Liver (tissue), 9 donors: ENCODE measurements around the gene DKK2. TPM values are rescaled to one million over a fixed set of nuclear protein-coding genes. Genes with fewer than 3 reads are reported as not detected.
"Not testable (repeated sequence)": the region's sequence is repeated elsewhere in the genome, so short reads cannot be mapped to it uniquely, and the experiment has no call there.

Source experiments
- DNase-seq: peaks from one replicate; pipeline ENCODE4 v3.0.0-alpha.2; 2017; ENCODE audit warnings: low spot score
- H3K27ac ChIP-seq, 2 donors: one replicate each; pipeline ENCODE4 v1.7.0; 2013; ENCODE audit warnings: inconsistent platforms in 2 of 2, low read length in 2 of 2, control low read depth in 1 of 2, low read depth in 1 of 2, mild to moderate bottlenecking in 1 of 2
- H3K27me3 ChIP-seq, 4 donors: one replicate each; pipeline versions ENCODE4 v1.6.1 to v1.7.0; 2013; ENCODE audit warnings: low read length in 3 of 4, inconsistent platforms in 1 of 4, mild to moderate bottlenecking in 1 of 4, moderate library complexity in 1 of 4; ENCODE audit not compliant: control insufficient read depth in 4 of 4, insufficient read depth in 4 of 4
- H3K36me3 ChIP-seq, 4 donors: one replicate each; pipeline versions ENCODE4 v1.6.1 to v1.7.0; 2013; ENCODE audit warnings: low read length in 3 of 4, mild to moderate bottlenecking in 3 of 4, low read depth in 1 of 4, moderate library complexity in 1 of 4; ENCODE audit not compliant: control insufficient read depth in 4 of 4, insufficient read depth in 3 of 4
- H3K4me1 ChIP-seq, 4 donors: one replicate each; pipeline versions ENCODE4 v1.6.1 to v1.7.0; 2013; ENCODE audit warnings: low read length in 3 of 4, mild to moderate bottlenecking in 3 of 4, moderate library complexity in 1 of 4; ENCODE audit not compliant: control insufficient read depth in 4 of 4, insufficient read depth in 4 of 4
- H3K4me3 ChIP-seq, 3 donors: one replicate each; pipeline versions ENCODE4 v1.6.1 to v1.7.0; 2013; ENCODE audit warnings: low read length in 3 of 3, control low read depth in 1 of 3, low read depth in 1 of 3, mild to moderate bottlenecking in 1 of 3
- H3K9ac ChIP-seq, 2 donors: one replicate each; pipeline ENCODE4 v1.7.0; 2013; ENCODE audit warnings: low read length in 2 of 2, mild to moderate bottlenecking in 2 of 2, moderate library complexity in 2 of 2, control low read depth in 1 of 2, low read depth in 1 of 2
- H3K9me3 ChIP-seq, 4 donors: one replicate each; pipeline versions ENCODE4 v1.6.1 to v1.7.0; 2013; ENCODE audit warnings: low read length in 3 of 4; ENCODE audit not compliant: control insufficient read depth in 4 of 4
- ATF3 ChIP-seq: IDR thresholded peaks from 2 replicates; pipeline ENCODE4 v1.6.1; 2016; ENCODE audit warnings: antibody characterized with exemption
- EGR1 ChIP-seq, 2 donors: IDR thresholded peaks; 2 replicates each; pipeline ENCODE4 v1.6.1; 2016 to 2018; ENCODE audit warnings: antibody characterized with exemption in 2 of 2, low read depth in 2 of 2
- FOXA1 ChIP-seq: IDR thresholded peaks from 2 replicates; pipeline ENCODE4 v1.6.1; 2016; ENCODE audit warnings: antibody characterized with exemption
- FOXA2 ChIP-seq: IDR thresholded peaks from 2 replicates; pipeline ENCODE4 v1.6.1; 2016; ENCODE audit warnings: antibody characterized with exemption
- GABPA ChIP-seq, 2 donors: IDR thresholded peaks in 1 of 2; conservative IDR thresholded peaks in 1 of 2; 2 replicates each; pipeline ENCODE4 v1.6.1; 2016; ENCODE audit warnings: antibody characterized with exemption in 2 of 2, mild to moderate bottlenecking in 1 of 2, moderate library complexity in 1 of 2
- HNF4A ChIP-seq, 2 donors: conservative IDR thresholded peaks; 2 replicates each; pipeline ENCODE4 v1.6.1; 2016; ENCODE audit warnings: antibody characterized with exemption in 2 of 2, mild to moderate bottlenecking in 2 of 2
- HNF4G ChIP-seq: IDR thresholded peaks from 2 replicates; pipeline ENCODE4 v1.6.1; 2016; ENCODE audit warnings: antibody characterized with exemption
- JUND ChIP-seq, 2 donors: IDR thresholded peaks; 2 replicates each; pipeline ENCODE4 v1.6.1; 2016; ENCODE audit warnings: antibody characterized with exemption in 2 of 2
- NR2F2 ChIP-seq: IDR thresholded peaks from 2 replicates; pipeline ENCODE4 v1.6.1; 2016; ENCODE audit warnings: antibody characterized with exemption
- RAD21 ChIP-seq, 2 donors: IDR thresholded peaks; 2 replicates each; pipeline ENCODE4 v1.6.1; 2016; ENCODE audit warnings: antibody characterized with exemption in 2 of 2, mild to moderate bottlenecking in 2 of 2
- RXRA ChIP-seq, 2 donors: IDR thresholded peaks; 2 replicates each; pipeline ENCODE4 v1.6.1; 2017 to 2018; ENCODE audit warnings: antibody characterized with exemption in 2 of 2, mild to moderate bottlenecking in 1 of 2
- SP1 ChIP-seq: IDR thresholded peaks from 2 replicates; pipeline ENCODE4 v1.6.1; 2018; ENCODE audit warnings: antibody characterized with exemption, mild to moderate bottlenecking
- TAF1 ChIP-seq: conservative IDR thresholded peaks from 2 replicates; pipeline ENCODE4 v1.6.1; 2016; ENCODE audit warnings: antibody characterized with exemption, mild to moderate bottlenecking
- YY1 ChIP-seq: IDR thresholded peaks from 2 replicates; pipeline ENCODE4 v1.6.1; 2016; ENCODE audit warnings: antibody characterized with exemption, mild to moderate bottlenecking
- WGBS: extraction: QIAGEN DNeasy Blood & Tissue Kit; methylation state at CpG from one replicate; pipeline ENCODE4 v1.1.7; 2013; 5-methylcytosine and 5-hydroxymethylcytosine counted together
- polyA plus RNA-seq, 2 donors: library from polyadenylated mRNA; stranded (reverse) in 1 of 2; unstranded in 1 of 2; fragments of 200-250 nt in 1 of 2; fragments of >200 nt in 1 of 2; fragmentation: Nextera tagmentation in 1 of 2; extraction: Ambion mirVana in 1 of 2; gene quantifications; one replicate each; pipeline versions ENCODE4 v1.2.1 to v1.2.3, GENCODE V29; 2013 to 2015
- total RNA-seq, 2 donors: library from RNA; depleted of rRNA; stranded (reverse); fragments of >200 nt; gene quantifications; one replicate each; pipeline ENCODE4 v1.2.3, GENCODE V29; 2014
- TF ChIP-seq, protein P1 (sequence below): IDR thresholded peaks from 2 replicates; pipeline ENCODE4 v1.6.1; 2016; ENCODE audit warnings: antibody characterized with exemption, mild to moderate bottlenecking
- TF ChIP-seq, protein P2 (sequence below): IDR thresholded peaks from 2 replicates; pipeline ENCODE4 v1.6.1; 2016; ENCODE audit warnings: antibody characterized with exemption
- TF ChIP-seq, protein P3 (sequence below): fragments of 150-350 bp; IDR thresholded peaks from 2 replicates; pipeline ENCODE4 v1.5.1; 2017; ENCODE audit warnings: improper control_type of control experiment, low read depth, low read length; ENCODE audit not compliant: missing input control
- TF ChIP-seq, protein P4 (sequence below): IDR thresholded peaks from 2 replicates; pipeline ENCODE4 v1.6.1; 2016; ENCODE audit warnings: antibody characterized with exemption
- donor health status: healthy.
- donor health status: healthy.
- donor health status: healthy.
- donor health status: healthy.
- donor health status: healthy.

The DKK2 gene
- total and polyA plus RNA-seq, 4 donors = 0.07 to 0.33 (median 0.21) TPM

- H3K27ac ChIP-seq = no peak overlapping the region
- WGBS = 72% methylated on average over 1 of the region's 1 CpG
- H3K27me3 ChIP-seq = no peaks in the 10 kb centered on the region
- H3K4me3 ChIP-seq = no peak overlapping the region
- no peaks in the 10 kb centered on the region for H3K36me3 ChIP-seq
- H3K9ac ChIP-seq = no peak overlapping the region
- TF ChIP-seq ATF3 (no peak), TAF1 (no peak), GABPA (IDR thresholded peaks at IDR 0.05 in 1 of 2, conservative IDR thresholded peaks at IDR 0.05 in 1 of 2) (no peak), FOXA1 (no peak), NR2F2 (no peak), HNF4G (no peak), EGR1 (IDR thresholded peaks at IDR 0.05; ENCODE audit: low read depth in 2 of 2) (no peak), SP1 (no peak), HNF4A (conservative IDR thresholded peaks at IDR 0.05) (no peak), YY1 (no peak), JUND (IDR thresholded peaks at IDR 0.05) (no peak), RAD21 (IDR thresholded peaks at IDR 0.05) (no peak), RXRA (IDR thresholded peaks at IDR 0.05) (no peak), FOXA2 (no peak)
- TF ChIP-seq, protein P1, sequence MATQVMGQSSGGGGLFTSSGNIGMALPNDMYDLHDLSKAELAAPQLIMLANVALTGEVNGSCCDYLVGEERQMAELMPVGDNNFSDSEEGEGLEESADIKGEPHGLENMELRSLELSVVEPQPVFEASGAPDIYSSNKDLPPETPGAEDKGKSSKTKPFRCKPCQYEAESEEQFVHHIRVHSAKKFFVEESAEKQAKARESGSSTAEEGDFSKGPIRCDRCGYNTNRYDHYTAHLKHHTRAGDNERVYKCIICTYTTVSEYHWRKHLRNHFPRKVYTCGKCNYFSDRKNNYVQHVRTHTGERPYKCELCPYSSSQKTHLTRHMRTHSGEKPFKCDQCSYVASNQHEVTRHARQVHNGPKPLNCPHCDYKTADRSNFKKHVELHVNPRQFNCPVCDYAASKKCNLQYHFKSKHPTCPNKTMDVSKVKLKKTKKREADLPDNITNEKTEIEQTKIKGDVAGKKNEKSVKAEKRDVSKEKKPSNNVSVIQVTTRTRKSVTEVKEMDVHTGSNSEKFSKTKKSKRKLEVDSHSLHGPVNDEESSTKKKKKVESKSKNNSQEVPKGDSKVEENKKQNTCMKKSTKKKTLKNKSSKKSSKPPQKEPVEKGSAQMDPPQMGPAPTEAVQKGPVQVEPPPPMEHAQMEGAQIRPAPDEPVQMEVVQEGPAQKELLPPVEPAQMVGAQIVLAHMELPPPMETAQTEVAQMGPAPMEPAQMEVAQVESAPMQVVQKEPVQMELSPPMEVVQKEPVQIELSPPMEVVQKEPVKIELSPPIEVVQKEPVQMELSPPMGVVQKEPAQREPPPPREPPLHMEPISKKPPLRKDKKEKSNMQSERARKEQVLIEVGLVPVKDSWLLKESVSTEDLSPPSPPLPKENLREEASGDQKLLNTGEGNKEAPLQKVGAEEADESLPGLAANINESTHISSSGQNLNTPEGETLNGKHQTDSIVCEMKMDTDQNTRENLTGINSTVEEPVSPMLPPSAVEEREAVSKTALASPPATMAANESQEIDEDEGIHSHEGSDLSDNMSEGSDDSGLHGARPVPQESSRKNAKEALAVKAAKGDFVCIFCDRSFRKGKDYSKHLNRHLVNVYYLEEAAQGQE = no peak
- TF ChIP-seq, protein P2, sequence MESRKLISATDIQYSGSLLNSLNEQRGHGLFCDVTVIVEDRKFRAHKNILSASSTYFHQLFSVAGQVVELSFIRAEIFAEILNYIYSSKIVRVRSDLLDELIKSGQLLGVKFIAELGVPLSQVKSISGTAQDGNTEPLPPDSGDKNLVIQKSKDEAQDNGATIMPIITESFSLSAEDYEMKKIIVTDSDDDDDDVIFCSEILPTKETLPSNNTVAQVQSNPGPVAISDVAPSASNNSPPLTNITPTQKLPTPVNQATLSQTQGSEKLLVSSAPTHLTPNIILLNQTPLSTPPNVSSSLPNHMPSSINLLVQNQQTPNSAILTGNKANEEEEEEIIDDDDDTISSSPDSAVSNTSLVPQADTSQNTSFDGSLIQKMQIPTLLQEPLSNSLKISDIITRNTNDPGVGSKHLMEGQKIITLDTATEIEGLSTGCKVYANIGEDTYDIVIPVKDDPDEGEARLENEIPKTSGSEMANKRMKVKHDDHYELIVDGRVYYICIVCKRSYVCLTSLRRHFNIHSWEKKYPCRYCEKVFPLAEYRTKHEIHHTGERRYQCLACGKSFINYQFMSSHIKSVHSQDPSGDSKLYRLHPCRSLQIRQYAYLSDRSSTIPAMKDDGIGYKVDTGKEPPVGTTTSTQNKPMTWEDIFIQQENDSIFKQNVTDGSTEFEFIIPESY = no peak
- TF ChIP-seq, protein P3, sequence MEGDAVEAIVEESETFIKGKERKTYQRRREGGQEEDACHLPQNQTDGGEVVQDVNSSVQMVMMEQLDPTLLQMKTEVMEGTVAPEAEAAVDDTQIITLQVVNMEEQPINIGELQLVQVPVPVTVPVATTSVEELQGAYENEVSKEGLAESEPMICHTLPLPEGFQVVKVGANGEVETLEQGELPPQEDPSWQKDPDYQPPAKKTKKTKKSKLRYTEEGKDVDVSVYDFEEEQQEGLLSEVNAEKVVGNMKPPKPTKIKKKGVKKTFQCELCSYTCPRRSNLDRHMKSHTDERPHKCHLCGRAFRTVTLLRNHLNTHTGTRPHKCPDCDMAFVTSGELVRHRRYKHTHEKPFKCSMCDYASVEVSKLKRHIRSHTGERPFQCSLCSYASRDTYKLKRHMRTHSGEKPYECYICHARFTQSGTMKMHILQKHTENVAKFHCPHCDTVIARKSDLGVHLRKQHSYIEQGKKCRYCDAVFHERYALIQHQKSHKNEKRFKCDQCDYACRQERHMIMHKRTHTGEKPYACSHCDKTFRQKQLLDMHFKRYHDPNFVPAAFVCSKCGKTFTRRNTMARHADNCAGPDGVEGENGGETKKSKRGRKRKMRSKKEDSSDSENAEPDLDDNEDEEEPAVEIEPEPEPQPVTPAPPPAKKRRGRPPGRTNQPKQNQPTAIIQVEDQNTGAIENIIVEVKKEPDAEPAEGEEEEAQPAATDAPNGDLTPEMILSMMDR = no peak
- TF ChIP-seq, protein P4, sequence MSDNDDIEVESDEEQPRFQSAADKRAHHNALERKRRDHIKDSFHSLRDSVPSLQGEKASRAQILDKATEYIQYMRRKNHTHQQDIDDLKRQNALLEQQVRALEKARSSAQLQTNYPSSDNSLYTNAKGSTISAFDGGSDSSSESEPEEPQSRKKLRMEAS = no peak
- no peak for DNase-seq
- no peaks in the 10 kb centered on the region for H3K9me3 ChIP-seq
- no peaks in the 10 kb centered on the region for H3K4me1 ChIP-seq
Measured at GRCh38 chr4:106909486-106910188, 126.5 kb downstream of the DKK2 start.

GRCh38 chr4:106908049-106908448 is 128.1 kb downstream of the DKK2 start:
- H3K4me1 ChIP-seq, H3K4me3 ChIP-seq, DNase-seq, H3K36me3 ChIP-seq, H3K27me3 ChIP-seq, H3K27ac ChIP-seq, H3K9ac ChIP-seq, H3K9me3 ChIP-seq: not testable (repeated sequence)
- WGBS = 82% methylated on average over 11 of the region's 11 CpGs
